GM19351 (cell line): ENCODE data around the gene LCE5A.
"Not testable (repeated sequence)": the region's sequence is repeated elsewhere in the genome, so short reads cannot be mapped to it uniquely, and the experiment has no call there.

Experiments used
- ATAC-seq: cut with Tn5 transposase; IDR thresholded peaks from one replicate; pipeline ENCODE4 v1.9.1; 2021; ENCODE audit warnings: mild to moderate bottlenecking, moderate library complexity; ENCODE audit not compliant: unreplicated experiment

The LCE5A gene

DNA sequence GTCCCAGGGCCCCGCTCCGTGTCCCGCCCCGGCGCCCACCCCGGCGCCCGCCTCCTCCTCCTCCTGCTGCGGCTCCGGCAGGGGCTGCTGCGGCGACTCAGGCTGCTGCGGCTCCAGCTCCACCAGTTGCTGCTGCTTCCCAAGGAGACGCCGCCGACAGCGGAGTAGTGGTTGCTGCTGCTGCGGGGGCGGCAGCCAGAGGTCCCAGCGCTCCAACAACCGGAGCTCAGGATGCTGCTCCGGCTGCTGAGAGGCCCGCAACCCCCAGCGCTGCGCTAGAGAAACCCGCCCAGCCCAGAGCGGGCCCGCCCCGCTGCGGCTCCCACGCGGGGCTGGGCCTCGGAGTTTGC is 4.8 kb downstream of the LCE5A start:
- ATAC-seq, result no peak

DNA sequence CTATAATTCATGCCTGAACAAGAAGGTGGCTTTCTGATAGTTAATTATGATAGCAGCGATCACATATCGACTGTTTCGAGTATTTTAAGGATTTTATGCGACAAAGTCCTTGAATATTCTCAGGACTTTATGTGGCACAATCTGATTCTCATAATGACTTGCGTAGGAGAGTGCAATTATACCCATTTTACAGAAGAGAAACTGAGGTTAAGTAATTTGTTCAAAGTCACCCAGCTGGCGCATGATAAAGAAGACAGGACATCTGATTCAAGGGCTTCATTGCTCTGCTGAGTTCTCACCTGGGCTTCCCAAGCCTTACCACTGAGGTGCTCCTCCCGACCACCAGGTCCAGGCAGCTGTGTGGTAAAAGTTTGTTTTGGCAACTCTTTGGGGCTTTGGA is 5.5 kb downstream of the LCE5A start:
- no peak for ATAC-seq

DNA sequence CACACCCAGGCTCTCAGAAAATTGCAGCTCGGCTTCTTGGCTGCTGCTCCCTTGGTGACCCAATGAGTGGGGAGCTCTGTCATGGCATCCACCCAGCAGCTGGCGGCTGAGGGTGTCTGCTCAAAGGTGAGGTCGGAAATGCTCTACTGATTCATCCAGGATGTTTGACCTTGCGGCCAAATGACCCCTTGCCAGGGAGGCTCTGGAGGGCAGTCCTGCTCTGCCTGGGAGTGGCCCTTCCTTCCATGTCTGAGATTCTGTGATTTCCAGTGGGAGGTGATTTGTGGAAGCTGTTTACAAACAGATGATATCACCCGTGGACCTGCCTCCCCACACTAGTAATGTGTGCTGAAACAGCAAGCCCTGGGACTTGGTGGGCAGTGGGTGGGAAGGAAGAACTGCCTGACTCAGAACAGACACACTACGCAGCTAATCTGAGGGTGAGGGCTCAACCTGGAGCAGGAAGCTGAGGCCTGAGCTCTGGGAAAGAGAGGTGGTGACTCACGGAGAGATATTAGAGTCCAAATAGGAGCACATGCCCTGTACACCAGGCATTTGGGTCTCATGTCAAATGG is 6.7 kb downstream of the LCE5A start:
- no peak for ATAC-seq

DNA sequence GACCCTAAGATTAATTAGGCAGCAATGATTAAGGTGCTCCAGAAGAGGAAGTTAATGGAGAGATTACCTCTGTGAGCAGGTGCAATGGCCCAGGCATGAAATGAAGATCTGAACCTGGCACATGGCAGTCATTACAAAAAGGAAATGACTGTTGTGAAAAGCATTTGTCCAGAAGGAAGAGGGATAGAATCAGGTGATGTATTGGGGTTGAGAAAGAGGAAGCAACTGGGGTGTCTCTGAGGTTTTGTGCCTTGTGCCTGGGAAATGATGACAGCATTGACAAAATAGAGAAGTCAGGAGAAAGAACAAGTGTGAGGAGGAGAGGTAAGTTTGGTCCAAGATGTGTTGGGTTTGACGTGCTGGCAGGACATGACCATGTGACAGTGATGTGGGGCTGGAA is 9.2 kb downstream of the LCE5A start:
- ATAC-seq, result no peak

DNA sequence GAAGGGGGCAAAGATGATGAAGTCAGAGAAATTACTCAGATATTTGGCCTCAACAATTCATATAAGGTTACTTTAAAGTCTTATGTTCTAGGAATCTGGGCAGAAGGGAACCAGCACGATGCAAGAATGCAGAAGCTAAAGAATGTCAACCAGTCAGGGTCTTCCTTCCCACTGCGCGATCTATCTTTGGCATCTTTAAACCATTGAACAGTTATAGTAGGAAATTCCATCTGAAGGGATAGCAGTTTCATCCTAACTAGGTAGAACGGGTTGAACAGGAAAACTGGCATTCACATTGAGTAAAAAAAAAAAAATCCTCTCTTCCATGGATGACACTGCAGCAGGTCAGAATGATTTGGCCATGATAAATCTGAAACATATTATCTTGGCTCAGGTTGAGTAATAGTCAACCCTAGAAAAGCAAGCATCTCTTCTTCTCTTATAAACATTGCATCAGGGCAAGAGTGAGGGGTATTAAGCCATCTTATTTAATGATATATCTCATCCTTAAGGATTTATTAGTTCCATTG is 10.0 kb downstream of the LCE5A start:
- no peak for ATAC-seq

DNA sequence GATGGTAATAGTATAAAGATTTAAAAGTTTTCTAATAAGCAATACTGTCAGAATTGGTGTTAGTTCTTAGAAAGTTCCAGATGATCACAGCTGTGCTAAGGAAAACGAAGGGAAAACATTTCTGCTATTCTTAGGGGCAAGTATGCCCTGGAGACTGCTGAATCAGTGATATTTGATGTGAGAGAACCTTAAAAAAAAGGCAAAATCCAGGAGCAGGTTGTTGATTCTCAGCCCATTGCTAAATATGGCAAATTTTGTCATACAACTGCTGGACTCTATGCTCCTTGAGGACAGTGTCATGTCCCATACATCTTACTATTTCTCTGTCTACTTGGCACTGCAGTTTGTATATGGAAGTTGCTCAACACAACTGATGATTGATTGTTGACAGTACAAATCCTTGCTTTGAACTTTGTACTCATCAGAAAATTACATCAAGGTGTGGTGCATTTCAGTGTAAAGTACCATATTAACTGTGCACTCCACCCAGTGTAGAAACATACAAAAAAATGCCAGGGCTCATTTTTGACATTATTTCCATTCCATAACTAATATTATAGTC is 14.6 kb downstream of the LCE5A start:
- no peak for ATAC-seq

DNA sequence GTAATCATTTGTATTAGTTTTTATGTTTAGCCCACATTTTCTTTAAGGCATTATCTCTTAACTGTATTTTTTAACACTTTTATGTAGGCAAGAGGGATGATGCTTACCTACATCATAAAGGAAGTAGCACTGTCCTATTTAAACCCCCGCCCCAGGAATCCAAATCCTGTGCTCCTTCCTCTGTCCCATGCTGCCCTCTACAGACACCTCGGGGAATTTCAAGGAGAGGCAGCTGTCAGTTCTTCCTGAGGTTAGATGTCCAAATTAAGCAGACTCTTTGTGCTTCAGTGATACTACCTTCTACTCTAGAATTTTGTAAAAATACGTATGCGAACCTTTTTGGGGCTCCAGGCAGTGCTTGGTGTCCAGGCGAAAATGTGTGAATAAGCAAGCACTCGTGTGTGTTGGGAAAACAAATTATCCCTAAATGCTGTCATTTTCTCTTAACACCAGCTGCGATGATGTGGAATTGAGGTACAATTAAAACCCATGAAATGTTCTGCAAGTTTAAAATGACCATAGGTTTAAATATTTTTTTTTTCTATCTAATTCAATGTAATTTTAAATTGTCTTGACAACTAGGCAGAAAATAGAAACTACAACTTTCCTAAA is 22.8 kb downstream of the LCE5A start:
- ATAC-seq, result no peak

DNA sequence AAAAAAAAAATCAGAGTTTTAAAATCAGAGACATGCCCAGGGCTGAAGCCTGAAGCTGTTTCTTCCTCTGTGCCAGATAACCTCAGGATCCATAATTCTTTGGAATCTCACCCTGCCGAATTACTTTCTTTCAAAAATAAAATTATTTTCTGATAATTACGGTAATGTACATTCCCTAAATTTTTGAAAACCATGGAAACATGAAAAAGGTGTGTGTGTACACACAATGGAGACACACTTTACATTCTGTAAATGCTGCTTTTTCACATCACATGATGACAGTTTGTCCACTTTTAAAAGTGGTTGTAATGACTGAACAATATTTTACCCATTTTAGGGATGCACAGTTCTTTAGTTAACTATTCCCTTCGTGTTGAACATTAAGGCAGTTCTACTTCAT is 25.2 kb downstream of the LCE5A start:
- no peak for ATAC-seq

DNA sequence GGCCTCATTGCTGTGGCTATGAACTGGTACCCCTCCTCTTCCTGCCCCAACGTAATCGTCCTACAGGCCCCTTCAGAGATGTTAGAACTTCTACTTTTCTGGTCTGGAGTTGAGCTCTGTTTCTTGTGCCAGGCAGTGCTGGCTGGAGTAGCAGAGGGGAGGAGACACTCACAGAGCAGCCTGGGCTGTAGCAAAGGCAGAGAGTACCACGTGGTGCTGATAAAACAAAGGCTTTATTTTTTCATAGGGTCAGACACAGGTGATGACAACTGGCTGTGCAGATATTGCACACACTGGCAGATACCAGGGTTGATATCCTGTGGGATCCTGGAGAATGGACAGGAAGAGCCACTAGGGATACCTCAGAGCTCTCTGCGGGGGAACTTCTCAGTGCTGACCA is 26.9 kb downstream of the LCE5A start:
- ATAC-seq, result no peak

DNA sequence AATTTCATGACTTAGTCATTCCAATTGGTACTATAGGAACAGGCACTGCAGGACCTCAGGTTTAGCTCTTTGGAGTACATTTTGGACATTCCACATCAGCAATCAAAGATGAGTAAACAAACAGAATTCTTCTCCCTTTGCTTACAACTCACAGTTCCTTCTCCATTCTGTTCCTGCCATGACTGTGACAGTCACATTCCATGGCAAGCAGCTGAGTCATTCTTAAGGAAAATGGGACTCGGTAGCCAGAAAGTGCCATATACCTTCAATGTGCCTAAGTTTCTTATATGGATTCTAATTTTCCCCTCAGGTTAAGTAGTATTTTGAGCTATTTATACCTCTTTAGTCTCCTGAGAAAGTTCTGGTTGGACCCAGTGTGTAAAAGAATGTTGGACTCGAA is 29.3 kb downstream of the LCE5A start:
- no peak for ATAC-seq

DNA sequence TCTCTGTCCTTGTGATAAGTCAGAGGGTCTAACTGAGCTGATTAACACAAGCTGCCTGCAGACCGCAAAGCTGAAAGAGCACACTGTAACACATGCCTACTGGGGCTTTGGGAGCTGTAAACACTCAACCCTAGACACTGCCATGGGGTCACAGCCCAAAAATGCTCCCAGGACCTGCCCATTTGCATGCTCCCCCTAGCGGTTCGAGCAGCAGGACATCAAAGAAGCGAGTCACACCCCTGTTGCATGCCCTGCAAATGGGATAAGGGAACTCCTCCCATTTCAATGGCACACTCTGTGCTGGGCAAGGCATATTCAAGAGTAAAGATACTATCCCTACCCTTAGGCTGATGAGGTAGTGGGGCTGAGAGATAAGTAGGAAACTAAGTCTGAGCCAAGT is 33.2 kb downstream of the LCE5A start:
- ATAC-seq, result no peak

DNA sequence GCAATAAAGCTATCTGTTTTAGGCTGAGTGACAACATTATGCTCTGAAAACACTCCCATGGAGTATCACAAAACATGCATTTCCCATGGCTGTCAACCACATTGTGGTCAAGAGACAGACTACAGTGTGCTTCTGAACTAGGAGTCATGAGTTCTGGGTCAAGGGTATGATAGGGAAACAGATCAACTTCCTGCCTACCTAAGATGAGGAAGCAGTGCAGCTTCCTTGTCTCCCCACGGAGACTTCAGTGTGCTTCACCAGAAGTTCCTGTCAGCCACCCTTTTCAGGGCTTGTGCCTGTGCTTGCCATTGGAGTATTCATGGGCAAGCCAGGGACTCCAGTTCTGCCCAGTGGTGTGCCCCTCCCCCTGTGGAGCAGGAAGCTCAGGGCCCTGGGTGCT is 36.1 kb downstream of the LCE5A start:
- no peak for ATAC-seq

DNA sequence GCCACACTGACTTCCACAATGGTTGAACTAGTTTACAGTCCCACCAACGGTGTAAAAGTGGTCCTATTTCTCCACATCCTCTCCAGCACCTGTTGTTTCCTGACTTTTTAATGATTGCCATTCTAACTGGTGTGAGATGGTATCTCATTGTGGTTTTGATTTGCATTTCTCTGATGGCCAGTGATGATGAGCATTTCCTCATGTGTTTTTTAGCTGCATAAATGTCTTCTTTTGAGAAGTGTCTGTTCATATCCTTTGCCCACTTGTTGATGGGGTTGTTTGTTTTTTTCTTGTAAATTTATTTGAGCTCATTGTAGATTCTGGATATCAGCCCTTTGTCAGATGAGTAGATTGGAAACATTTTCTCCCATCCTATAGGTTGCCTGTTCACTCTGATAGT is 37.8 kb downstream of the LCE5A start:
- not testable (repeated sequence) for ATAC-seq
